Lower lobe of right lung (tissue), 2 donors: ENCODE results near the gene CYSLTR2. TPM values are rescaled to one million over a fixed set of nuclear protein-coding genes. Genes with fewer than 3 reads are reported as not detected.

Source experiments
- ATAC-seq, 2 donors: fragments of 200-7000 bp; cut with Tn5 transposase; one replicate each; pipeline ENCODE4 v1.9.1; 2020 to 2022; ENCODE audit warnings: mild to moderate bottlenecking in 2 of 2, moderate library complexity in 2 of 2
- DNase-seq: peaks from one replicate; pipeline ENCODE4 v3.0.0-alpha.2; 2020
- H3K27ac ChIP-seq: fragments of 200-600 bp; one replicate; pipeline ENCODE4 v1.8.0; 2022
- H3K27me3 ChIP-seq: fragments of 200-600 bp; one replicate; pipeline ENCODE4 v1.8.0; 2022; ENCODE audit warnings: low read depth
- H3K36me3 ChIP-seq: fragments of 200-600 bp; one replicate; pipeline ENCODE4 v1.8.0; 2022; ENCODE audit warnings: mild to moderate bottlenecking
- H3K4me1 ChIP-seq: fragments of 200-600 bp; one replicate; pipeline ENCODE4 v1.8.0; 2022
- H3K4me3 ChIP-seq: fragments of 200-600 bp; one replicate; pipeline ENCODE4 v1.8.0; 2022; ENCODE audit warnings: mild to moderate bottlenecking
- H3K9me3 ChIP-seq: fragments of 200-600 bp; one replicate; pipeline ENCODE4 v1.8.0; 2022
- intact Hi-C: fragments of 100-400 bp; cut with DNase I; formaldehyde crosslinking; loops from one replicate; pipeline ENCODE4 v1.11.0; 2022
- total RNA-seq: library from RNA; stranded (reverse); fragmentation: NEBNext Ultra II Directional; extraction: Animal tissue kit (Norgen Biotek cat#: 25700); gene quantifications from one replicate; pipeline ENCODE4 v1.2.1, GENCODE V29; 2021
- TF ChIP-seq, protein P1 (sequence below): fragments of 200-600 bp; IDR thresholded peaks from one replicate; pipeline ENCODE4 v1.8.0; 2022; ENCODE audit warnings: antibody characterized with exemption, mild to moderate bottlenecking
- donor health status: DM: no; HTN: yes; CAD: no; lungs with severe emphysema.

CYSLTR2 gene
- total RNA-seq, 1 donor from 2014 or later, result 2.6 TPM

GRCh38 chr13:48678316-48678715, 24.6 kb downstream of the CYSLTR2 start:
- TF ChIP-seq, protein P1, sequence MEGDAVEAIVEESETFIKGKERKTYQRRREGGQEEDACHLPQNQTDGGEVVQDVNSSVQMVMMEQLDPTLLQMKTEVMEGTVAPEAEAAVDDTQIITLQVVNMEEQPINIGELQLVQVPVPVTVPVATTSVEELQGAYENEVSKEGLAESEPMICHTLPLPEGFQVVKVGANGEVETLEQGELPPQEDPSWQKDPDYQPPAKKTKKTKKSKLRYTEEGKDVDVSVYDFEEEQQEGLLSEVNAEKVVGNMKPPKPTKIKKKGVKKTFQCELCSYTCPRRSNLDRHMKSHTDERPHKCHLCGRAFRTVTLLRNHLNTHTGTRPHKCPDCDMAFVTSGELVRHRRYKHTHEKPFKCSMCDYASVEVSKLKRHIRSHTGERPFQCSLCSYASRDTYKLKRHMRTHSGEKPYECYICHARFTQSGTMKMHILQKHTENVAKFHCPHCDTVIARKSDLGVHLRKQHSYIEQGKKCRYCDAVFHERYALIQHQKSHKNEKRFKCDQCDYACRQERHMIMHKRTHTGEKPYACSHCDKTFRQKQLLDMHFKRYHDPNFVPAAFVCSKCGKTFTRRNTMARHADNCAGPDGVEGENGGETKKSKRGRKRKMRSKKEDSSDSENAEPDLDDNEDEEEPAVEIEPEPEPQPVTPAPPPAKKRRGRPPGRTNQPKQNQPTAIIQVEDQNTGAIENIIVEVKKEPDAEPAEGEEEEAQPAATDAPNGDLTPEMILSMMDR, result no peak
- Histone ChIP-seq H3K9me3 (no peaks in the 10 kb centered on the region), H3K27ac (no peak overlapping the region), H3K27me3 (no peaks in the 10 kb centered on the region), H3K4me1 (peaks cover 13% of the 10 kb centered on the region), H3K4me3 (no peak overlapping the region), H3K36me3 (no peaks in the 10 kb centered on the region)
- ATAC-seq, result no peak
- no peak for DNase-seq
- intact Hi-C loops, result no loop called here

GRCh38 chr13:48679941-48680680, 26.4 kb downstream of the CYSLTR2 start:
- Histone ChIP-seq H3K36me3 (no peaks in the 10 kb centered on the region), H3K27me3 (no peaks in the 10 kb centered on the region), H3K9me3 (no peaks in the 10 kb centered on the region), H3K27ac (no peak overlapping the region), H3K4me3 (no peak overlapping the region), H3K4me1 (peaks cover 13% of the 10 kb centered on the region)
- DNase-seq (no peak), ATAC-seq (no peak)
- intact Hi-C loops, result no loop called here
- TF ChIP-seq, protein P1, result no peak

DNA sequence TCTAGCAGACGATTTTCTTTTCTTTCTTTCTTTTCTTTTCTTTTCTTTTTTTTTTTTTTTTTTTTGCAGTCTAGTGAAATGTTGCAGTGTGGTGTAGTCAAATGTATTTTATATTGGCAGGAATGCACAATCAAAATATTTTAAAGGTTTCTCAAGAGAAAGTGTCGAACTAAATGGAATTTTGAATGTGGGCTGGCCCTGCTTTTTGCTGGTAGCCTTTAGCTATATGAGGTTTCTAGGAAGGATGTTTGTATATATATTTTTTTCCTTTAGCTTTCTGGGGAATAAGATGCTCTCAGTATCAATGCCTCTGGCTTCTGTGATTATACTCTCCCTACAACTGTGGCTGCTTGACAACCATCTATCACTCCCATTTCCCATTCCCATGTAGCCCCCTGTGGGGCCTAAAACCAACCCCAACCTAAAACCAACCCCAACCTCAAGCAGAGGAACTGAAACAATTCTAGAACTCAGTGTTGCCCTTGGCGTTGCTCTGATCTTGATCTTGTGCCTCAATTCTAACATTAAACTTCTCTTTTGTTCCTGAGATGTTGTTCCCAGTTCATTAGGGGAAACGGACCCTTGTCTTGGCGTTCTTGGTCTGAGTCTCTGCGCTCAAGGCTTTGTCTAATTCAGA, 27.1 kb downstream of the CYSLTR2 start:
- no peak overlapping the region for H3K4me3 ChIP-seq
- no peak overlapping the region for H3K27ac ChIP-seq
- intact Hi-C loops, result no loop called here
- DNase-seq, result no peak
- TF ChIP-seq, protein P1, result no peak
- H3K27me3 ChIP-seq, result no peaks in the 10 kb centered on the region
- ATAC-seq, result no peak
- no peaks in the 10 kb centered on the region for H3K36me3 ChIP-seq
- no peaks in the 10 kb centered on the region for H3K9me3 ChIP-seq
- H3K4me1 ChIP-seq, result peaks cover 13% of the 10 kb centered on the region

- no peaks in the 10 kb centered on the region for H3K9me3 ChIP-seq
- intact Hi-C loops, result no loop called here
- H3K4me3 ChIP-seq, result no peak overlapping the region
- H3K4me1 ChIP-seq, result peaks cover 13% of the 10 kb centered on the region
- no peaks in the 10 kb centered on the region for H3K27me3 ChIP-seq
- no peaks in the 10 kb centered on the region for H3K36me3 ChIP-seq
- TF ChIP-seq, protein P1, result no peak
- DNase-seq (no peak), ATAC-seq (no peak)
- no peak overlapping the region for H3K27ac ChIP-seq
These were observed 28.2 kb downstream of the CYSLTR2 start for GRCh38 chr13:48681905-48682304.

GRCh38 chr13:48682436-48682835, 28.7 kb downstream of the CYSLTR2 start:
- TF ChIP-seq, protein P1, result no peak
- Histone ChIP-seq H3K4me1 (peaks cover 13% of the 10 kb centered on the region), H3K9me3 (no peaks in the 10 kb centered on the region), H3K4me3 (no peak overlapping the region), H3K36me3 (no peaks in the 10 kb centered on the region), H3K27me3 (no peaks in the 10 kb centered on the region), H3K27ac (no peak overlapping the region)
- ATAC-seq, result peak; percentile 33 to 51
- DNase-seq, result no peak
- intact Hi-C loops, result no loop called here
